Endothelial cell of umbilical vein (primary cell): ENCODE results near the gene TMEM41A.
"Not testable (repeated sequence)": the region's sequence is repeated elsewhere in the genome, so short reads cannot be mapped to it uniquely, and the experiment has no call there.

Experiments
- CTCF ChIP-seq, 2 donors: IDR thresholded peaks; 1 replicate in 1 of 2; 2 replicates in 1 of 2; pipeline ENCODE4 v1.5.1; 2011; ENCODE audit warnings: low read length in 2 of 2, mild to moderate bottlenecking in 2 of 2, moderate library complexity in 2 of 2, control low read depth in 1 of 2, inconsistent platforms in 1 of 2, low read depth in 1 of 2; ENCODE audit not compliant: insufficient read depth in 1 of 2; ENCODE audit errors: extremely low read depth in 1 of 2
- EZH2 ChIP-seq: IDR thresholded peaks from 2 replicates; pipeline ENCODE4 v1.6.1; 2012; ENCODE audit warnings: borderline replicate concordance, low read depth, mild to moderate bottlenecking, moderate library complexity, low read length, inconsistent platforms; ENCODE audit not compliant: severe bottlenecking
- GATA2 ChIP-seq: IDR thresholded peaks from 2 replicates; pipeline ENCODE4 v1.7.0; 2011; ENCODE audit warnings: low read depth, mild to moderate bottlenecking, moderate library complexity, mixed read lengths, low read length; ENCODE audit not compliant: insufficient read length, insufficient read depth
- JUN ChIP-seq: IDR thresholded peaks from 2 replicates; pipeline ENCODE4 v1.6.1; 2011; ENCODE audit warnings: borderline replicate concordance, low read depth; ENCODE audit not compliant: insufficient read length, insufficient read depth
- MYC ChIP-seq: IDR thresholded peaks from one replicate; pipeline ENCODE4 v1.6.1; 2011; ENCODE audit warnings: mild to moderate bottlenecking, low read depth, low read length
- POLR2A ChIP-seq: IDR thresholded peaks from 2 replicates; pipeline ENCODE4 v1.6.1; 2012; ENCODE audit warnings: low read depth, mild to moderate bottlenecking, control low read depth, low read length
- POLR2AphosphoS5 ChIP-seq: IDR thresholded peaks from 2 replicates; pipeline ENCODE4 v1.6.1; 2012; ENCODE audit warnings: low read depth, mild to moderate bottlenecking, control low read depth, low read length, moderate library complexity; ENCODE audit not compliant: insufficient read depth

- not testable (repeated sequence) for TF ChIP-seq CTCF (IDR thresholded peaks at IDR 0.05; ENCODE audit: extremely low read depth in 1 of 2, insufficient read depth in 1 of 2, low read depth in 1 of 2, low read length in 2 of 2); EZH2; POLR2A; MYC; JUN; GATA2; POLR2AphosphoS5
Observed at GRCh38 chr3:185474922-185475321, 23.9 kb downstream of the TMEM41A start.
